ENCODE data around the gene DLEC1. TPM values are rescaled to one million over a fixed set of nuclear protein-coding genes. Genes with fewer than 3 reads are reported as not detected.

The DLEC1 gene
- total RNA-seq, 1 donor from 2014 or later: under 0.01 TPM

DNA sequence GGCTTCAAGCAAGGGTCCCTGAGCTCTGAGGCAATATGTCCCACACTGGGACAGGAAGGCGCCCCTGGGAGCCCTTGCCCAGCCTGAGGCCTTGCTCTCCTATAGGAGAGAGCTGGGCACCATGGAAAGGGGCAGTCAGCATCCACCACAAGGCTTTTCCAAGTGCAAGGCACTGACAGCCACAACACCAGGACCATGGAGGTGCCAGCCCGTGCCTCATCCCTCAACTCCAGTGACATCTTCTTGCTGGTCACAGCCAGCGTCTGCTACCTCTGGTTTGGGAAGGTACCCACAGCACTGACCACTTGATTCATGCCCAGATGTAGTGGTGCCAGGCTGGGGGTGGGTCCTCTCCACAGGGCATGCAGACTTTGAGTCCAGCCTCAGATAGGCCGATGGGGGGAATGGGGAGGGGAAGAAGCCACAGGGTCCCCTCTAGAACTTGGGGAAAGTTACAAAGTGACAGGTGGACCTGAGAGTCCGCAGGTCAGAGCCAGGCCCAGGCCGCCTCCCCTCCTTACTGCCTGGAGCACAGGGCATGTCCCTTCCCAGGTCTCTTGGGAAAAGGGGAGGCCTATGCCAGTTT, 36.6 kb upstream of the DLEC1 start:
- no peak overlapping the region for H3K9ac ChIP-seq (ENCODE audit: low read depth in 1 of 3, low read length in 3 of 3)
- H3K36me3 ChIP-seq (ENCODE audit: control insufficient read depth in 3 of 3, insufficient read depth in 3 of 3, low read length in 3 of 3): peaks cover 3 to 10% (median 4%) of the 10 kb centered on the region in 3 donors
- no peaks in the 10 kb centered on the region for H3K9me3 ChIP-seq (ENCODE audit: control insufficient read depth in 3 of 3, low read length in 3 of 3)
- peaks cover 11 to 31% (median 24%) of the 10 kb centered on the region in 3 donors for H3K4me1 ChIP-seq (ENCODE audit: control insufficient read depth in 3 of 3, insufficient read depth in 3 of 3, low read length in 3 of 3)
- no peak overlapping the region for H3K4me3 ChIP-seq (ENCODE audit: low read length in 3 of 3)
- no peaks in the 10 kb centered on the region for H3K27me3 ChIP-seq (ENCODE audit: control insufficient read depth in 3 of 3, insufficient read depth in 3 of 3, low read length in 3 of 3)
- H3K27ac ChIP-seq (ENCODE audit: low read depth, low read length): no peak overlapping the region

DNA sequence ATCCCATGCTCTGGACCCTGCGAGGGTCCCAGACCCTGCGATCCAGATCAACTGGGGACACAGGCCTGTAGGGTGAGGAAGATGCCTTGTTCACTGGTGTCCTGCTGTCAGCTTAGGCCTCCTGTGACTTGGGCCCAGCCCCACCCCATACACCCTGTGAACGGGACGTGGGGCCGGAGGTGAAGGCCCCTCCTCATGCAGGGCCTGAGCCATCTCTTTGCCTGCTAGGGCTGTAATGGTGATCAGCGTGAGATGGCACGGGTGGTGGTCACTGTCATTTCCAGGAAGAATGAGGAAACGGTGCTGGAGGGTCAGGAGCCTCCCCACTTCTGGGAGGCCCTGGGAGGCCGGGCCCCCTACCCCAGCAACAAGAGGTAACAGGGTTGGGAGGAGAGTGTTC, 36.1 kb upstream of the DLEC1 start:
- no peaks in the 10 kb centered on the region for H3K27me3 ChIP-seq (ENCODE audit: control insufficient read depth in 3 of 3, insufficient read depth in 3 of 3, low read length in 3 of 3)
- no peak overlapping the region for H3K4me3 ChIP-seq (ENCODE audit: low read length in 3 of 3)
- H3K27ac ChIP-seq (ENCODE audit: low read depth, low read length): no peak overlapping the region
- no peaks in the 10 kb centered on the region for H3K9me3 ChIP-seq (ENCODE audit: control insufficient read depth in 3 of 3, low read length in 3 of 3)
- peaks cover 6 to 16% (median 8%) of the 10 kb centered on the region in 3 donors for H3K36me3 ChIP-seq (ENCODE audit: control insufficient read depth in 3 of 3, insufficient read depth in 3 of 3, low read length in 3 of 3)
- H3K9ac ChIP-seq (ENCODE audit: low read depth in 1 of 3, low read length in 3 of 3): no peak overlapping the region
- peaks cover 11 to 29% (median 23%) of the 10 kb centered on the region in 3 donors for H3K4me1 ChIP-seq (ENCODE audit: control insufficient read depth in 3 of 3, insufficient read depth in 3 of 3, low read length in 3 of 3)

DNA sequence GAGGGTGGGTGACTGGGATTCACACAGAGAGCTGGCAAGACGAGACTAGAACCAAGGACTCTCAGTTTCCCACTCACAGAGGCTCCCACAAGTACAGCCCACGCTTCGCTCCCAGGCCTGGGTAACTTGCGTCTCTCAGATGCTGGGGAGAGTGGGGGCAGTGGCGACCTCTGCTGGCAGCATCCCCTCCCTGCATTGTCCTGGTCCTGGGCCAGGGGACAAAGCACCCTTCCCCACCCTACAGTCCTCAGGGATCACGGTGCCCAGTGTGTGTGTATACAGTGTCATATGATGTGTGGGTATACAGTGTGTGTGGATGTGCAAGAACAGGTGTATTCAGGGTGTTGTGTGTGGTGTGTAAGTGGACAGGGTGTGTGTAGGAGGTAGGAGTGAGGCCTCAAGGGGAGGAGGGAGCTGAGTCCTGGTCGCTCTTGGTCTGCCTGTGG, 35.6 kb upstream of the DLEC1 start:
- H3K9me3 ChIP-seq (ENCODE audit: control insufficient read depth in 3 of 3, low read length in 3 of 3): no peaks in the 10 kb centered on the region
- H3K9ac ChIP-seq (ENCODE audit: low read depth in 1 of 3, low read length in 3 of 3): no peak overlapping the region
- no peak overlapping the region for H3K27ac ChIP-seq (ENCODE audit: low read depth, low read length)
- H3K4me3 ChIP-seq (ENCODE audit: low read length in 3 of 3): no peak overlapping the region
- no peaks in the 10 kb centered on the region for H3K27me3 ChIP-seq (ENCODE audit: control insufficient read depth in 3 of 3, insufficient read depth in 3 of 3, low read length in 3 of 3)
- peaks cover 10 to 17% (median 13%) of the 10 kb centered on the region in 3 donors for H3K36me3 ChIP-seq (ENCODE audit: control insufficient read depth in 3 of 3, insufficient read depth in 3 of 3, low read length in 3 of 3)
- H3K4me1 ChIP-seq (ENCODE audit: control insufficient read depth in 3 of 3, insufficient read depth in 3 of 3, low read length in 3 of 3): peaks cover 10 to 24% (median 18%) of the 10 kb centered on the region in 3 donors

DNA sequence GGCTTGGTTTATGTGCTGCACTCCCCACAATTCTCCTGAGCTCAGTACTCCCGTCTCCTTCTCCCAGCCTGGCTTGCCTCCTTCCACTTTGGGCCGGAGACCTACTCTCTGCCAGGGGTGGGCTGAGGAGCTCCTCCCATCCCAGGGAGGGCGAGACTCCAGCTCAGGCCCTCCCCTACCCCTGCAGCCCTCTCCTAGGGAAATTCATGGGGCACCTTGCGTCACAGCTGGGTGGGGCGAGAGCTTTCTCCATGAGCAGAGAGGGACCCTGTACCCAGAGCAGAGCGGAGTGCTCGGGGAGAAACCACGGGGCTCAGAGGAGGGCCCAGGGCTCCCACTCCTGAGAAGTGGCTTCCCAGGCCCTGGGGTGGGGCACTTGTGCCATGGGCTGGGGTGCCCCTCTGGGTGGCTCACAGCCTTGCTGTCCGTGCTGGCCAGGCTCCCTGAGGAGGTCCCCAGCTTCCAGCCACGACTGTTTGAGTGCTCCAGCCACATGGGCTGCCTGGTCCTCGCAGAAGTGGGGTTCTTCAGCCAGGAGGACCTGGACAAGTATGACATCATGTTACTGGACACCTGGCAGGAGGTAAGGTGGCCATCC, 35.1 kb upstream of the DLEC1 start:
- Histone ChIP-seq H3K4me3 (ENCODE audit: low read length in 3 of 3) (no peak overlapping the region), H3K4me1 (ENCODE audit: control insufficient read depth in 3 of 3, insufficient read depth in 3 of 3, low read length in 3 of 3) (peaks cover 7 to 20% (median 15%) of the 10 kb centered on the region in 3 donors), H3K9ac (ENCODE audit: low read depth in 1 of 3, low read length in 3 of 3) (no peak overlapping the region), H3K9me3 (ENCODE audit: control insufficient read depth in 3 of 3, low read length in 3 of 3) (no peaks in the 10 kb centered on the region), H3K27ac (ENCODE audit: low read depth, low read length) (no peak overlapping the region), H3K27me3 (ENCODE audit: control insufficient read depth in 3 of 3, insufficient read depth in 3 of 3, low read length in 3 of 3) (no peaks in the 10 kb centered on the region), H3K36me3 (ENCODE audit: control insufficient read depth in 3 of 3, insufficient read depth in 3 of 3, low read length in 3 of 3) (peaks cover 10 to 21% (median 15%) of the 10 kb centered on the region in 3 donors)

DNA sequence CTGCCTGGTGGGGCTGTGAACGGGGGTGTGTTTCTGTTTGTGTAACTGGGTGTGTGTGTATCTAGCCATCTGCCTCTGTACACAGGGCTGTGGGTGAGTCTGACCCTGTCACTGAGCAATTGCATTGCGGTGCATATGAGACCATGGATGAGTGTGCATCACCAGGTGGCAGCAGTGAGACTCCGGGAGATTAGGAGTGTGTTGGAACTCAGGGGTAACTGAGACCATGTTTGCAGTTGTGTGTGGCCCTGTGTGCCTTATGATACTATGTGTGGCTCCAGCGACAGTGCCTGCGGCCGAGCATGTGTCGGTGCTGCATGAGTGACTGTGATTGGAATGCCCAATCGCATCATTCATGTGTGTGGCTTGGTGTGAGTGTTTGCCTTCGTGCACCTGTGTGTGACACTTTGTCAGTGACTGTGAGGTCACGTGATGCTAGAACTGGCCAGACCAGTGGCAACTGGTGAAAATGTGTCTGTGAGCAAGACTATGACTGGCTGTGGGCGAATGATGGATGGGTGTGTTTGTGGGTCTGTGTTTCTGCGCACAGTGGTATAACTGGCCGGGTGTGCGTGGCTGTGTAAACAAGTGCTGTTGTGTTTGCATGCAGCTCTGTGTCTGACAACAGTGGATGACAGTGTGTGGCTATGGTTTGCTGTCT, 34.5 kb upstream of the DLEC1 start:
- H3K36me3 ChIP-seq (ENCODE audit: control insufficient read depth in 3 of 3, insufficient read depth in 3 of 3, low read length in 3 of 3): peaks cover 12 to 21% (median 15%) of the 10 kb centered on the region in 3 donors
- peak overlapping the region in 2 of 3 donors; percentile 37 to 54 for H3K4me3 ChIP-seq (ENCODE audit: low read length in 3 of 3)
- H3K4me1 ChIP-seq (ENCODE audit: control insufficient read depth in 3 of 3, insufficient read depth in 3 of 3, low read length in 3 of 3): peaks cover 7 to 15% (median 12%) of the 10 kb centered on the region in 3 donors
- no peaks in the 10 kb centered on the region for H3K9me3 ChIP-seq (ENCODE audit: control insufficient read depth in 3 of 3, low read length in 3 of 3)
- no peaks in the 10 kb centered on the region for H3K27me3 ChIP-seq (ENCODE audit: control insufficient read depth in 3 of 3, insufficient read depth in 3 of 3, low read length in 3 of 3)
- no peak overlapping the region for H3K27ac ChIP-seq (ENCODE audit: low read depth, low read length)
- peak overlapping the region in 1 of 3 donors; percentile 40 for H3K9ac ChIP-seq (ENCODE audit: low read depth in 1 of 3, low read length in 3 of 3)

DNA sequence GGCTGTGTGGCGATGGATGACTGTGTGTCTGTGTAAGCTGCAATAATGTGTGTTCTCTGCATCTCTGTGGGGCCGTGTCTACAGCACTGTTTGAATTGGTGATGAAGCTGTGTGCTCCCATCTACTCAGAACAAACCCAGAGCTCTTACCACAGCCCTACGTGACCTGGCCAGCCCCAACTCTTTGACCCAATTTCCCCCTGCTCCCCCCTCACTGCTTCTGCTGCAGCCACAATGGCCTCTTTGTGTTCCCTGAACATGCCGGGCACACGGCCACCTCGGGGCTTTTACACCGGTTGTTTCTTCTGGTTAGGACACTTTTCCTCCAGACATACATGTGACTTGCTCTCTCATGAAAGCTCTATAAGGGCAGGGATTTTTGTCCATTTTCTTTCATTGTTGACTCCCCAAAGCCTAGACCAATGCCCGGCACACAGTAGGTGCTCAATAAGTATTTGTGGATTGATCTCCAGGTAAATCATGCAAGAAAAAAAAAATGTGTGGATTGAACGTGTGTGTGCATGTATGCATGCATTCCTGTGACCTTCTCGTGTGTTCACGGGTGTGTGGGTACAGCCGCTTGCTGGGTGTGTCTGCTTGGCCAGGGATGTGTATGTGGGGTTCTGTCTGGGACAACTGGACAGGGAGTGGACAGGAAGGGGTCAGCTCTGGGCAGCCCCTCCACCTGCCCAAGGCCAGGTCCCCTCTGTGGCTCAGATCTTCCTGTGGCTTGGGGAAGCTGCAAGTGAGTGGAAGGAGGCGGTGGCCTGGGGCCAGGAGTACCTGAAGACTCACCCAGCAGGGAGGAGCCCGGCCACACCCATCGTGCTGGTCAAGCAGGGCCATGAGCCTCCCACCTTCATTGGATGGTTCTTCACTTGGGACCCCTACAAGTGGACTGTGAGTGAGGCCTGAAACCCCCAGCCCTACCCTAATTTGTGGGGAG, 33.7 kb upstream of the DLEC1 start:
- Histone ChIP-seq H3K27ac (ENCODE audit: low read depth, low read length) (no peak overlapping the region), H3K4me1 (ENCODE audit: control insufficient read depth in 3 of 3, insufficient read depth in 3 of 3, low read length in 3 of 3) (peaks cover 7 to 14% (median 12%) of the 10 kb centered on the region in 3 donors), H3K36me3 (ENCODE audit: control insufficient read depth in 3 of 3, insufficient read depth in 3 of 3, low read length in 3 of 3) (peaks cover 15 to 24% (median 16%) of the 10 kb centered on the region in 3 donors), H3K4me3 (ENCODE audit: low read length in 3 of 3) (no peak overlapping the region), H3K27me3 (ENCODE audit: control insufficient read depth in 3 of 3, insufficient read depth in 3 of 3, low read length in 3 of 3) (no peaks in the 10 kb centered on the region), H3K9ac (ENCODE audit: low read depth in 1 of 3, low read length in 3 of 3) (no peak overlapping the region), H3K9me3 (ENCODE audit: control insufficient read depth in 3 of 3, low read length in 3 of 3) (no peaks in the 10 kb centered on the region)

DNA sequence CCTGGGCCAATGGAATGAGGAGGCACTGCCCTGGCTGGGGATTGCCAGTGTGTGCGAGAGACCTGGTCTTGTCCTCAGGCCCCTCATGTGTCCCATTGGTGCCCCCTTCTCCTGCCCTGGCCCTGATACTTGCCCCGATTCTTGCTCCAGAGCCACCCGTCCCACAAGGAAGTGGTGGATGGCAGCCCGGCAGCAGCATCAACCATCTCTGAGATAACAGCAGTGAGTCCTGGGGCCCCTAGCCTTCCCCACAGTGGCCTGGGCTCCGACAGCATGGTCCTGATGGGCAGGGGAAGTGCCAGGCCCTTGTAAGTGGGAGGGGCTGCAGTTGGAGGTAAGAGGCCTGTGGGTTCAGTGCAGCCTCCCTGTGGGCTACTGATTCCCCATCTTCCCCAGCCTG, 33.0 kb upstream of the DLEC1 start:
- H3K36me3 ChIP-seq (ENCODE audit: control insufficient read depth in 3 of 3, insufficient read depth in 3 of 3, low read length in 3 of 3): peaks cover 15 to 30% (median 18%) of the 10 kb centered on the region in 3 donors
- H3K27me3 ChIP-seq (ENCODE audit: control insufficient read depth in 3 of 3, insufficient read depth in 3 of 3, low read length in 3 of 3): no peaks in the 10 kb centered on the region
- H3K9me3 ChIP-seq (ENCODE audit: control insufficient read depth in 3 of 3, low read length in 3 of 3): no peaks in the 10 kb centered on the region
- H3K9ac ChIP-seq (ENCODE audit: low read depth in 1 of 3, low read length in 3 of 3): no peak overlapping the region
- H3K4me3 ChIP-seq (ENCODE audit: low read length in 3 of 3): no peak overlapping the region
- no peak overlapping the region for H3K27ac ChIP-seq (ENCODE audit: low read depth, low read length)
- peaks cover 7 to 14% (median 12%) of the 10 kb centered on the region in 3 donors for H3K4me1 ChIP-seq (ENCODE audit: control insufficient read depth in 3 of 3, insufficient read depth in 3 of 3, low read length in 3 of 3)

DNA sequence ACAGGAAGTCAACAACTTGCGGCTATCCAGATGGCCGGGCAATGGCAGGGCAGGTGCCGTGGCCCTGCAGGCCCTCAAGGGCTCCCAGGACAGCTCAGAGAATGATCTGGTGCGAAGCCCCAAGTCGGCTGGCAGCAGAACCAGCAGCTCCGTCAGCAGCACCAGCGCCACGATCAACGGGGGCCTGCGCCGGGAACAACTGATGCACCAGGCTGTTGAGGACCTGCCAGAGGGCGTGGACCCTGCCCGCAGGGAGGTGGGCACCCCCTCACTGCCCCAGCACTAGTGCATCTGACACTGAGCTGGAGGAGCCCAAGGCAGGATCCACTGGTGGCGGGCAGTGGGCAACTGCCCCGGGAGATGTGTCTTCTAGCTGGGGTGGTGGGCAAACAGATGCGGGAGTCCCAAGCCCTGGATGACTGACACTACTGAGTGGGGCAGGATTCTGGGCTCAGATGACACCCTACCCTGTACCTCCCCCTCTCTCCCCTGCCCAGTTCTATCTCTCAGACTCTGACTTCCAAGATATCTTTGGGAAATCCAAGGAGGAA, 32.5 kb upstream of the DLEC1 start:
- H3K4me1 ChIP-seq (ENCODE audit: control insufficient read depth in 3 of 3, insufficient read depth in 3 of 3, low read length in 3 of 3): peaks cover 7 to 14% (median 12%) of the 10 kb centered on the region in 3 donors
- no peaks in the 10 kb centered on the region for H3K9me3 ChIP-seq (ENCODE audit: control insufficient read depth in 3 of 3, low read length in 3 of 3)
- H3K4me3 ChIP-seq (ENCODE audit: low read length in 3 of 3): no peak overlapping the region
- H3K36me3 ChIP-seq (ENCODE audit: control insufficient read depth in 3 of 3, insufficient read depth in 3 of 3, low read length in 3 of 3): peaks cover 15 to 31% (median 18%) of the 10 kb centered on the region in 3 donors
- H3K27ac ChIP-seq (ENCODE audit: low read depth, low read length): no peak overlapping the region
- H3K27me3 ChIP-seq (ENCODE audit: control insufficient read depth in 3 of 3, insufficient read depth in 3 of 3, low read length in 3 of 3): no peaks in the 10 kb centered on the region
- H3K9ac ChIP-seq (ENCODE audit: low read depth in 1 of 3, low read length in 3 of 3): no peak overlapping the region

DNA sequence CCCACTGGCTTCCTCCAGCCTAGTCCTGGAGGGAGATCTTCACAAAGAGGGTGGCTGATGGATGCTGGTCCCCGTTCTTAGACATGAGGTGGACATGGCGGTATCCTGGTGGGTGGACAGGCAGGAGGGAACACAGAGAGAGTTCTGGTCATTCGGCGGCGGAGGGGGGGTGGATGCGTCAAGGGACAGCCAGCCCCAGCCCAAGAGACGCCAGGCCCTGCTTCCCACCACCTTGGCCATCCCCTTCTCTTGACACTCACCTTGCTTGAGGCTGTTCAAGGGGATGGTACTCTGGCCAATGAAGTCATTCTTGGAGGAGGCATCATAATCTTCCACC, 31.3 kb upstream of the DLEC1 start:
- no peak overlapping the region for H3K27ac ChIP-seq (ENCODE audit: low read depth, low read length)
- H3K4me3 ChIP-seq (ENCODE audit: low read length in 3 of 3): no peak overlapping the region
- H3K4me1 ChIP-seq (ENCODE audit: control insufficient read depth in 3 of 3, insufficient read depth in 3 of 3, low read length in 3 of 3): peaks cover 7 to 14% (median 12%) of the 10 kb centered on the region in 3 donors
- no peaks in the 10 kb centered on the region for H3K9me3 ChIP-seq (ENCODE audit: control insufficient read depth in 3 of 3, low read length in 3 of 3)
- H3K36me3 ChIP-seq (ENCODE audit: control insufficient read depth in 3 of 3, insufficient read depth in 3 of 3, low read length in 3 of 3): peaks cover 12 to 27% (median 16%) of the 10 kb centered on the region in 3 donors
- H3K27me3 ChIP-seq (ENCODE audit: control insufficient read depth in 3 of 3, insufficient read depth in 3 of 3, low read length in 3 of 3): no peaks in the 10 kb centered on the region
- no peak overlapping the region for H3K9ac ChIP-seq (ENCODE audit: low read depth in 1 of 3, low read length in 3 of 3)
